ENCODE data around the gene STEAP4.
"Not testable (repeated sequence)": the region's sequence is repeated elsewhere in the genome, so short reads cannot be mapped to it uniquely, and the experiment has no call there.

Gene STEAP4

DNA sequence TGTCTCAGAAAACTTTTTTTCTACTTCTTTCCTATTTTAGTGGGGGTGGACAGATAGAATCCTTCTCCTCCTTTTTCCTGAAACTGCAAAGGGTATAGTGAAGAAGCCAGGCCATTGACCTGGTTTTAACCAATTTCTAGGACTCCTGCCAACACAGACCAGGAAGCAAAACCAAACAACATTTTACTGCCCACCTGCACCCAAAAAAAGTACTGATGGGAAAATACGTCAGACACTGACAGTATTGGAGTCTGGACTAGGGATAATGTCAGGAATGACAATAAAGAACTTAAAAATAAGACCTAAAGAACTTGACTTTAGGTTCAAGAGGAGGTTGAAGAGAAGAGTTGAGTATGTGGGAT is 5.0 kb upstream of the STEAP4 start:
- peak; percentile 0 for DNase-seq

GRCh38 chr7:88310956-88311674 is 4.4 kb upstream of the STEAP4 start:
- DNase-seq: no peak

- no peak for DNase-seq
Observed at GRCh38 chr7:88309819-88310218, 3.1 kb upstream of the STEAP4 start.

GRCh38 chr7:88307823-88308222 is 1.1 kb upstream of the STEAP4 start:
- no peak for DNase-seq

DNA sequence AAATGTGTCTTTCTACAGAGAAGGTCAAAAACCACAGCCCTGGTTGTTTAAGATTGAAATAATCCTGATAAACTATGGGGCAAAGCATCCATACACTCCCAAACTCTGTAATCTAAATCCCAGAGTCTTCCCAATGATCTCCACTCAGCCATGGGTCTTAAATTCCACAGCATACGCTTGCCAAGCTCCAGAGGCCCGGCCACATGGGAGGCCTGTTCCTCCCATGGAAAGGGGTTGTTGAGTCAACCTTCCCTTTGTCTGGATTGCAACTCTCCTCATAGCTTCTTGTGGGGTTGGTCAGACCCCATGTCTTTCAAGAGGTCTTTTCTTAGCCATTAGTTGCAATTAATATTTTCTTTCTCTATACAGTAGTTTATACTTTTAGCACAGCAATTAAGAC is 718 bp upstream of the STEAP4 start:
- DNase-seq: no peak

- no peak for DNase-seq
Observed at GRCh38 chr7:88305044-88305443, 1.6 kb downstream of the STEAP4 start.

GRCh38 chr7:88302486-88302885 is 4.2 kb downstream of the STEAP4 start:
- DNase-seq: no peak

GRCh38 chr7:88301924-88302323 is 4.8 kb downstream of the STEAP4 start:
- no peak for DNase-seq

- no peak for DNase-seq
Observed at GRCh38 chr7:88300401-88300945, 6.2 kb downstream of the STEAP4 start.

- no peak for DNase-seq
Observed at GRCh38 chr7:88299126-88299525, 7.6 kb downstream of the STEAP4 start.

GRCh38 chr7:88293866-88294265 is 12.8 kb downstream of the STEAP4 start:
- no peak for DNase-seq

DNA sequence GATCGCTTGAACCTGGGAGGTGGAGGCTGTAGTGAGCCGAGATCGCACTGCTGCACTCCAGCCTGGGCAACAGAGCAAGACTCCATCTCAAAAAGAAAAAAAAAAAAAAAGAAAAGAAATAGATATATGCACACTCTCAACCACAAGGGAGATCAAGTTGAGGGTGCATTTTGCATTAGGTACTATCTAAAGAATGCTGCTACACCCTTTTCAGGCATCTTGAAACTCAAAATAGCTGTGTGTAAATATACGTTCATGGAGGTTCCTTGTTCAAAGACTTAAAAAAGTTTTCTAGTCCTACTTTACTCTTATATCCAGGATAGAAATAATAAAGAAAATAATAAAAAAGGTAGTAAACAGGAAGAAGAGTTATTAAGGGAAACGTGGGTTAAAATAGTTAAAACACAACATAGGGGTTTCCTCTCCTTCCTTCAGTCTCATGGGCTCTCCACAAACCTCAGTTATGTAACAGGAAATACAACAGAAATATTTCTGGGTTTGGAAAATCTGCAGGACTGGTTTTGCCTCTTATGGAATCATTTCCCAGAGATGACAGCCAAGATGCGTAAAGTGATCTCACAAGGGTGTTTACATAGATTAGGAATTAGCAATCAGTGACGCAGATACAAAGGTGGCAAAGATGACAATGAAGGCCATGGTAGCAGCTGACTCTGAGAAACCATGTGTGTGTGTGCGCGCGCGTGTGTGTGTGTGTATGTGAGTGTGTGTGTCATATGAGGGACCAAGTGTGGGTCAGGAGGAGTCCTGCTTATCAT is 15.1 kb downstream of the STEAP4 start:
- peak; percentile 52 for DNase-seq

DNA sequence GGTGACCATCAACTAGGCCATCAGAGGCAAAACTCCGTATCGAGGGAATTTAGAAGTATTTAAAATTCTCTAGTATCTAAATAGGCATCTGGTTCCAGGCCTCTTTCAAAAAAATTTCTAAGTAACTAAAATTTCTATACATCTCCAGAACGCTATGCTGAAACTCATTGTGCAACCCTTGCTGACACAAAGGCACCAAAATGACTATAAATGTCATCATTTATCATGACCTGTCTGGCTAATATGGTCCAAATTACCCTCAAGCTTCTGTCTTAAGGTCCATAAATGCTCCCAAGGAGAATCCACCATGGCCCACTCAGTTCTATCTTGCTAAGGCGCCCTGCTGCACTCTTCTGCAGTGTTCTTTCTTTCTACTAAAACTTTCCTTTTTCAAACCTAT is 16.2 kb downstream of the STEAP4 start:
- no peak for DNase-seq

DNA sequence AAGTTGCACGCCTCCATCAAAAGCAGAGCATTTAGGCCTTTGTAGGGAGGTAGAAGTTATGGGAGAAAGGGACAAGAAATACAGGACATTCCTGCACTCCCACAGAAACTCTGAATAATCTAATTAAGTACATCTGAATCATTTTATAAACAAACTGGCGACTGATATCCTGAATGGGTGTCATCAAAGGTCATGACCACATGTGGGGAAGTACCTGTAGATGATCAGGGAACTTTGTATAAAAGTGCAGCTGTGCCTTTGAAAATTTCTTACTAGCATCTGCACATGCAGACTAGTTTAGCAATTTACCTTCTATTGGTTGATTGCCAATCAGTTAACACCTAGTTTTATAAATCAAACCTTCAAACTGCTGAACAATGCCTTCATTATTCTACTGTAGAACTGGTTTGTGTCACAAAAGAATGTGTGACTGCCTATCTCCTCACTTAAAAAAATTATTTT is 17.1 kb downstream of the STEAP4 start:
- no peak for DNase-seq

DNA sequence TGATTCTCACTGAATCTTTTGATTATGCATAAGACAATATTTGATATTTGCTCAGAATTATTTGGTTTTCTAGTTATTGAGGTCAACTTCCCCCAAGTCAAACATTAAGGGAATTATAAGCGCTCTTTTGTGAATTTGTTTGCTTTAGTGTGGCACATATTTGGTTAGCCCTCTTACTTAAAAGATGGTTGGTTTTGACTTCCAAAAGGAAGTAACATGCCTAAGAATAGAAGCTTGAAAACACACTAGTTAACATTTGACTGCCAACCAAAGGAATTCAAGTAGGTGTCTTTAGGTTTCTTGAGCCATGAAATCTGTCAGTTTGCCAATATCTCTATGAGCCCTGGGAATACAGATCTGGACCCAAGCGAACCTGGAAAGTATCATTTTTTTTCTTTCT is 24.9 kb downstream of the STEAP4 start:
- no peak for DNase-seq

DNA sequence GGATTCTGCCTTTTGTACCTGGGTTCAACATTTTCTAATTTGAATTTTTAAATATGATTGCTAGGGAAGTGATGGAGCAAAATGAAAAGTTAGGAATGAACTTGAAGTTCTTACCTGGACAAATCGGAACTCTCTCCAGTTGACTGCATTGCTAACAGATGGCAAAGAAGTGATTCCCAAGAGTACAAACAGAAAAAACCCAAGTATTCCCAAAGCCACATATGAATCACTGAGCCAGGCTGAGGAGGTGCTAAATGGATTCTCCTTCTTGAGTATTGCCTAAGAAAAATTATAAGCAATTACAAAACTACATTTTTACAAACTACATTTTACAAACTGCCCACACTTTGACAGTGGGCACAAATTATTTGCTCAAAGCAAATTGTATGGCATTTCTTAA is 25.9 kb downstream of the STEAP4 start:
- no peak for DNase-seq

GRCh38 chr7:88279323-88279722 is 27.4 kb downstream of the STEAP4 start:
- no peak for DNase-seq

DNA sequence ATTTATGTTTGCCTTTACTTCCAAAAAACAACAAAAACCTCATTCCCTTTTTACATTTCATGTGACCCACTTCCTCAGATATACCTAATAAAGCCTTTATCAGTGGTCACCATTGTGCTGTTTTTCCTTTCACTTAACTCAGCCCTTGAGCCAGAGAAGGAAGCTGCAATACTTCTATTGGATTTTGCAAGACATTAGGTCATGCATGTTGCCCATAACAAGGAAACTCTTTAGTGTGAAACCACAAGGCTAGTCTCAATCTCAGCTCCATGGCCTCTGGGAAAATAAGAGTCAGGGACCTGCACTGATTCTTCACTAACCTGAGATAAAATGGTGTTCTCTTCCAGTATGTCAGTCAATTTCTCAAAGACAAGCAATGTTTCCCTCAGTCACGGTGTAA is 27.8 kb downstream of the STEAP4 start:
- DNase-seq: no peak

DNA sequence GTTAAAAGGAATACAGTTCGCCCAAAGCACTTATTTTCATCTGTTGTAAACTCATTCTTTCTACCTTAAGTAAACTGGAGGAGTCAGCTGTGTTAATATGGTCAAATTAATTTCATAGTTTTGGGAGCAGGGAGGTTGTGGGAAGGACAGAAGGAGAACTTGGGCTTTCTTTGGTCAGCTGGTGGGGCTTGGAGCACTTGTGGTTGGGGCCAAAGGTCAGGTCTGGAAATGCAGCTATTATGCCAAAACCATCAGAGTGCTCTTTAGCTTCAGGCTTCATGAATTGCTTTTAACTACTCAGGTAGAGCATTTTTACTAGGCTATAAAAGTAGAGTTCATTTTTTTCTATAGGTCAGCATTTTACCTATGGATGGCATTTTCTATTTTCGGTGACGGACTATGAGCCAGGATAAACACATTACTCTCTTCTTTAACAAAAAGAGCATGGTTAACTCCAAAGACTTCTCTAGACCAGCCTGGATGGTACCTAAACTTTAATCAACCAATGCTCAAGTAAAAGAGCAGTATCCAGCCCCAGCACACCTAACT is 30.0 kb downstream of the STEAP4 start:
- no peak for DNase-seq

GRCh38 chr7:88274856-88275255 is 31.8 kb downstream of the STEAP4 start:
- DNase-seq: not testable (repeated sequence)

- DNase-seq: no peak
Observed at GRCh38 chr7:88269586-88269985, 37.1 kb downstream of the STEAP4 start.

- no peak for DNase-seq
Observed at GRCh38 chr7:88268858-88269257, 37.8 kb downstream of the STEAP4 start.

GRCh38 chr7:88268051-88268450 is 38.6 kb downstream of the STEAP4 start:
- no peak for DNase-seq

DNA sequence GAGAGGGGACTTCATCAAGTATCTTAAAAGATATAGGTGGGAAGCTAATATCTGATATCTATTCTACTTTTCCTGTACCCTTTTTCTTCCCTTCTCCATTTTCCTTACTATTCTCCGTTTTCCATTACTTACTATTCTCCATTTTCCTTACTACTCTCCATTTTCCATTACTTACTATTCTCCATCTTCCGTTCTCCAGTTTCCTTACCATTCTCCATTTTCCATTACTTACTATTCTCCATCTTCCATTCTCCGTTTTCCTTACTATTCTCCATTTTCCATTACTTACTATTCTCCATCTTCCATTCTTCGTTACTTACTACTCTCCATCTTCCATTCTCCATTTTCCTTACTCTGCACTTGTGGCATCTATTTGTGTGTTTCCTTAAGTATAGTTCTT is 39.3 kb downstream of the STEAP4 start:
- no peak for DNase-seq

All from NCI-H2029 (cell line).